ENCODE results near the gene RFX8. TPM values are rescaled to one million over a fixed set of nuclear protein-coding genes. Genes with fewer than 3 reads are reported as not detected.

Gene RFX8
- total and polyA plus RNA-seq, 10 of the 15 experiments (the other 5 are each of a cell fraction or from before 2014, with no cell fraction given), result 0.19 TPM; not detected in 9

DNA sequence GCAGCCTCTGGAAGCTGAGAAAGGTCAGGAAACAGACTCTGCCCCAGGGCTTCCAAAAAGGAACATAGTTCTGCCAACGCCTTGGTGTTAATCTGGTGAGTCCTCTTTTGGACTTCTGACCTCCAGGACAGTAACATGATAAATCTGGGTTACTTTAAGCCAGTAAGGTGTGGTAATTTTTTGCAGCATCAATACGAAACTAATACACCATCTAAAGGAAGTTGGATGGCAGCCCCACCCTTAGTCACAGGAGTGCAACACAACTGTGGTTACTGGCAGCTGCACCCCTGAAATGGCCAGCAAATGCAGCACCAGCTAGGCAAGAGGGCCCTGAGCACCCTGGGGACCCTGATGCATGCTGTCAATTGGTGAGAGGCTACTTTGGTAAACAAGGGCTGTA lies 113.4 kb downstream of the RFX8 start (continued):
- TF ChIP-seq, protein P1, sequence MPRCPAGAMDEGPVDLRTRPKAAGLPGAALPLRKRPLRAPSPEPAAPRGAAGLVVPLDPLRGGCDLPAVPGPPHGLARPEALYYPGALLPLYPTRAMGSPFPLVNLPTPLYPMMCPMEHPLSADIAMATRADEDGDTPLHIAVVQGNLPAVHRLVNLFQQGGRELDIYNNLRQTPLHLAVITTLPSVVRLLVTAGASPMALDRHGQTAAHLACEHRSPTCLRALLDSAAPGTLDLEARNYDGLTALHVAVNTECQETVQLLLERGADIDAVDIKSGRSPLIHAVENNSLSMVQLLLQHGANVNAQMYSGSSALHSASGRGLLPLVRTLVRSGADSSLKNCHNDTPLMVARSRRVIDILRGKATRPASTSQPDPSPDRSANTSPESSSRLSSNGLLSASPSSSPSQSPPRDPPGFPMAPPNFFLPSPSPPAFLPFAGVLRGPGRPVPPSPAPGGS (IDR thresholded peaks at IDR 0.05; ENCODE audit: borderline replicate concordance, insufficient read depth, low read depth, low read length, poor library complexity, severe bottlenecking), result no peak
- TF ChIP-seq ETV6 (conservative IDR thresholded peaks at IDR 0.05 in 1 of 2, IDR thresholded peaks at IDR 0.05 in 1 of 2; ENCODE audit: borderline replicate concordance in 1 of 2, low read depth in 1 of 2) (no peak), ZNF274 (IDR thresholded peaks at IDR 0.05; ENCODE audit: insufficient read depth, insufficient read length) (no peak), MTA3 (IDR thresholded peaks at IDR 0.05; ENCODE audit: borderline replicate concordance, low read length) (no peak), MYC (IDR thresholded peaks at IDR 0.05; ENCODE audit: insufficient read depth, insufficient read length, insufficient replicate concordance, low read length, severe bottlenecking) (no peak), TAF1 (IDR thresholded peaks at IDR 0.05; ENCODE audit: borderline replicate concordance, low read depth, low read length) (no peak)
- TF ChIP-seq, protein P2, sequence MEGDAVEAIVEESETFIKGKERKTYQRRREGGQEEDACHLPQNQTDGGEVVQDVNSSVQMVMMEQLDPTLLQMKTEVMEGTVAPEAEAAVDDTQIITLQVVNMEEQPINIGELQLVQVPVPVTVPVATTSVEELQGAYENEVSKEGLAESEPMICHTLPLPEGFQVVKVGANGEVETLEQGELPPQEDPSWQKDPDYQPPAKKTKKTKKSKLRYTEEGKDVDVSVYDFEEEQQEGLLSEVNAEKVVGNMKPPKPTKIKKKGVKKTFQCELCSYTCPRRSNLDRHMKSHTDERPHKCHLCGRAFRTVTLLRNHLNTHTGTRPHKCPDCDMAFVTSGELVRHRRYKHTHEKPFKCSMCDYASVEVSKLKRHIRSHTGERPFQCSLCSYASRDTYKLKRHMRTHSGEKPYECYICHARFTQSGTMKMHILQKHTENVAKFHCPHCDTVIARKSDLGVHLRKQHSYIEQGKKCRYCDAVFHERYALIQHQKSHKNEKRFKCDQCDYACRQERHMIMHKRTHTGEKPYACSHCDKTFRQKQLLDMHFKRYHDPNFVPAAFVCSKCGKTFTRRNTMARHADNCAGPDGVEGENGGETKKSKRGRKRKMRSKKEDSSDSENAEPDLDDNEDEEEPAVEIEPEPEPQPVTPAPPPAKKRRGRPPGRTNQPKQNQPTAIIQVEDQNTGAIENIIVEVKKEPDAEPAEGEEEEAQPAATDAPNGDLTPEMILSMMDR (IDR thresholded peaks at IDR 0.05 in 2 of 3, conservative IDR thresholded peaks at IDR 0.05 in 1 of 3; ENCODE audit: control insufficient read depth in 2 of 3, extremely low read depth in 1 of 3, insufficient read depth in 1 of 3, low read depth in 3 of 3, low read length in 3 of 3), result no peak

DNA sequence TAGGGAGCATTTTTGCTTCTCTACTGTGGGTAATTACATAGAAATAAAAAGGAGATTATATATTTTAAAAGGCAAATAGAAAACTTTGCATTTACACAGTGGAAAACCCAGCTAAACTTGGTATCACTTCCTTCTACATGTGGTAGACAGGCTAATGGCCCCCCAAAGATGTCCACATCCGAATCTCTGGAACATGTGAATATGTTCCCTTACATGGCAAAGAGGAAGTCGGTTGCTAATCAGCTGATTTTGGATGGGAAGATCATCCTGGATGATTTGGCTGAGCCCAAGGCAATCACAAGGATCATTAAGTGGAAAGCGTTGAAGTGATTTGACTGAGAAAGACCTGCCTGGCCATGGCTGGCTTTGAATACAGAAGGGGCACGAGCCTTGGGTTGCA lies 113.8 kb downstream of the RFX8 start:
- Histone ChIP-seq H3K27me3 (replicated peaks in 1 of 2; ENCODE audit: control insufficient read depth in 2 of 2, insufficient read depth in 2 of 2, low read length in 1 of 2) (peaks cover 0 to 4% of the 10 kb centered on the region in 2 experiments; a peak in 1 of 4 replicates), H3K79me2 (ENCODE audit: control insufficient read depth, insufficient read depth, low read length) (no peaks in the 10 kb centered on the region), H3K36me3 (ENCODE audit: control insufficient read depth in 2 of 2, insufficient read depth in 2 of 2, low read length in 1 of 2) (no peaks in the 10 kb centered on the region), H3K27ac (ENCODE audit: control insufficient read depth, insufficient read depth) (no peak overlapping the region), H3K4me2 (ENCODE audit: control insufficient read depth, insufficient read depth) (no peak overlapping the region), H3K9me3 (replicated peaks; ENCODE audit: control insufficient read depth, insufficient read depth, low read length) (no peaks in the 10 kb centered on the region), H4K20me1 (ENCODE audit: control insufficient read depth, insufficient read depth) (no peaks in the 10 kb centered on the region), H3K4me3 (no peak overlapping the region), H3K4me1 (ENCODE audit: control insufficient read depth, insufficient read depth, low read length) (no peaks in the 10 kb centered on the region), H3K9ac (ENCODE audit: control insufficient read depth, insufficient read depth, low read length) (no peak overlapping the region), H2AFZ (ENCODE audit: control insufficient read depth, low read depth, low read length) (no peak overlapping the region)
- no peak for TF ChIP-seq NR2F1 (conservative IDR thresholded peaks at IDR 0.05)
- TF ChIP-seq CBX5 (IDR thresholded peaks at IDR 0.05; ENCODE audit: low read depth), result no peak
- TF ChIP-seq SPI1 (IDR thresholded peaks at IDR 0.05; ENCODE audit: borderline replicate concordance, insufficient read depth, low read depth, low read length), result peak; percentile 17; the same call in 1 of the 2 replicates
- BruUV-seq (replicated peaks), result no TSS peak
- FAIRE-seq, result no peak
- ATAC-seq, result 0 out of 3 replicates have a peak, but pooled peaks have one; percentile 24
- ChIA-PET SMC1A (ENCODE audit: uncharacterized antibody, unreplicated experiment) (interaction anchor here (1.7 kb wide), 1 partner anchor 19 kb away, joined by 5 read pairs; no protein-coding TSS in a partner anchor), CTCF (interaction anchor here (3.7 kb wide), 1 partner anchor 19 kb away, joined by 18 read pairs; no protein-coding TSS in a partner anchor), POLR2A (no interaction called here), RAD21 (ENCODE audit: unreplicated experiment) (no interaction called here)
- no peak for DNase-seq (ENCODE audit: low read depth, low spot score)
- intact Hi-C loops (cut with micrococcal nuclease; ENCODE audit: unreplicated experiment), result no loop called here
- in situ Hi-C loops (cut with MboI), result no loop called here
- WGBS (ENCODE audit: insufficient coverage, insufficient replicate concordance, low lambda C conversion rate, missing lambda C conversion rate), result 0% methylated on average over 4 of the region's 4 CpGs

All from GM12878 (cell line).